NCI-H774 (cell line): ENCODE results near the gene CCDC171.

Experiments
- DNase-seq: peaks from one replicate; lab custom pipeline; 2025; lab: John Stamatoyannopoulos, UW

CCDC171 gene

DNA sequence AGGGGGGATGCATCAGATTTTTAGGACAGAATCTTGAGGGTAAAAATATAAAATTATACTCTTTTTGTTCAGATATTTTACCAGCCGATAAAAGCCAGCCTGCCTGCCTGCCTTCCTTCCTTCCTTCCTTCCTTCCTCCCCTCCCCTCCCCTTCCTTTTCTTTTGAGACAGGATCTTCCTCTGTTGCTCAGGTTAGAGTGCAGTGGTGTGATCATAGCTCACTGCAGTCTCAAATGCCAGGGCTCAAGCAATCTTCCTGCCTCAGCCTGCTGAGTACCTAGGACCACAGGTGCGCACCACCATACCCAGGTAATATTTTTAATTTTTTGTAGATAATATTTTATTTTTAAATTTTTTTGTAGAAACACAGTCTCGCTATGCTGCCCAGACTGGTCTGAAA lies 330.0 kb downstream of the CCDC171 start:
- DNase-seq = no peak

DNA sequence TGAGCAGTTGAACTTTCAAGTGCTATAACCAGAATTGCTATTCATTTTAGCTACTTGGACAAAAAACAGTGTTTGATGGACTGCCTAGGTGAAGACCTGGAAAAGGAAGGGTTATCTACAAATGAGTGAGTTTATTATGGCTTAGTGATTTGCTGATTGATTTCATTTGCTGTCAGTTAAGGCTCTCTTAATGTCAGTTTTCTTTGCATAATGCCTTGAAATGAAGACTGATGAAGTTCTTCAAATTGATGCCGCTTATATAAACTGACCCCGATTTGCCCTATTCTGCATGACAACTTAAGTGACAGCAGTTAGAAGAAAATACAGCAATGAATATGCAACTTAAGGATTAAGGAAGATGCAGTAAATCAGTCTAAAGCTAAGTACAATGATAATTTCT lies 332.6 kb downstream of the CCDC171 start:
- DNase-seq = no peak

DNA sequence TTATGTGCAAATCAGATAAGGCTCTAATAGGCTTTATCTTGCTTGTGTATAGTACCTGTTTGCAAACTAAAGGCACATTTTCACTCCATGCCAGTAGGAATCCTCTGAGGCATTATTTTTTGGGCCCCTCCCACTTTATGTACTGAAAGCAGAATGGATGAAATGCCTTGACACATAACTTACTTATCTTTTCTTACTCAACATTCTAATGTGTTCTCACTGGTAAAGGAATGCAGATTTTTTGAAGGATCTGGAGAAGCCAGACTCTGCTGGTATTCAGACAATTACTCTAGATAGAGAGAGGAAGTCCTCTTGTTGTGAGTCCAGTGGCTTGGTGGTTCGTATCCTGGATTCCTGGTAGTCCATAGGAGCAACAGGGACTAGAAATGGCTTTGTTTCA lies 336.7 kb downstream of the CCDC171 start:
- no peak for DNase-seq

DNA sequence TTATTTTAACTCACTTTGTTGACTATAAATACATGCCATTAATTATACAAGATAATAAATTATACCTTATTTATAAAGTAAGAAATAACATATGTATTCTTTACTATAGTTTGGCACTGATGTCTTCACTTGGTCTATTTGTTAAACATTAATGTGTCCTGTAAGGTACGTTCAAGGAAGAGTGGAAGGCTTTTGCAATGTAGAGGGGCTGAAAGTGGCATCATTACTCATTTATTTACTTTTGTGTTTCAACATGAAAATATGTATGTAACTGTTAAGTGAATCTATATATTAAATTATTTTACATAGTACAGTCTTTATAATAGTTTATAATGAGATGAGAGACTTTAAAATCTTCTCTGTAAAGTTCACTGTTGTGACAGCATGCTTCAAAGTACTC lies 348.7 kb downstream of the CCDC171 start:
- DNase-seq = no peak

DNA sequence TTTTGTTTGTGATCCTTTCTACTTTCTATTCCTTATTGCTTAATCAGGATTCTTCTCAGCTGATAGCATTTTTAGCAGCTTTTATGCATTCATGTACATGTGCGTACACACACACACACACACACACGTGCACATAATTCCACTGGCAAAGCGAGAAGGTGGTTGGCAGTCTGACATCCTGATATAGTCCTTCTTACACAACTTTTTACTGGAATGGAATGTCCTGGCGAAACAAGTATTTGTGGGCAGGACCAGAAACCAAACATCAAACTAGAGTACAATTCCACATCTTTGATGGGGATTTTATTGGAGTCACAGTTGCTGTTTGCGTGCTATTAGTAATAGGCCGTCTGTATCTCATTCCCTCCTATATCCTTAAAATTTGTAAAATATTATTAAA lies 356.5 kb downstream of the CCDC171 start:
- no peak for DNase-seq

DNA sequence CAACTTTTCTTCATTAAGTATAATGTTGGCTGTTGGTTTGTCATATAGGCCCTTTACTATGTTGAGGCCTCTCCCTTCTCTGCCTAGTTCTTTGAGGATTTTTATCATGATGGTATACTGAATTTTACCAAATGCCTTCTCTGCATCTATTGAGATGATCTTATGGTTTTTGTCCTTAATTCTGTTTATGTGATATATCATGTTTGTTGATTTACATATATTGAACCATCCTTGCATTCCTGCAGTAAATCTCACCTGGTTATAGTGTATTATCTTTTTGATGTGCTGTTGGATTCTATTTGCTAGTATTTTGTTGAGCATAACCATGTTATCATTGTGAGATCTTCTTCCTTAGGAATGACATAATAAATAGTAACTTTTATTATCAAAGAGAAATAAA lies 362.9 kb downstream of the CCDC171 start:
- DNase-seq = no peak

DNA sequence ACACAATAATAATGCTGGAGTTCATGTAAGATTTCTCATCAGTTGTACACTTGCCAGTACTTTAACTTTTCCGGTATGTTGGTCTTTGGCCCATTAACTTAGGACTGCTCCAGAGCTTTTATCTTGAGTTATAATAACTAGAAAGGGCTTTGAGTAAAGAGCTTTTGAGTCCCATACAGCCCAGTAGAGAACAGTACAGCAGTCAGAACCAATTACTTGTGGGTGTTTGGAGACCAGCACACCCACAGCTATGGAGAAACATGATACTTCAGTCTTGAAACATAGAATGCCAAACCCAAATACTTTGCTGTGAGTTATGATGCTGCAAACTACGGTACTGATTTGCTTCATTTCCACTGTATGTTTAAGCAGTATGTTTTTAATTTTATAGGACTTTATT lies 374.3 kb downstream of the CCDC171 start:
- DNase-seq = no peak

DNA sequence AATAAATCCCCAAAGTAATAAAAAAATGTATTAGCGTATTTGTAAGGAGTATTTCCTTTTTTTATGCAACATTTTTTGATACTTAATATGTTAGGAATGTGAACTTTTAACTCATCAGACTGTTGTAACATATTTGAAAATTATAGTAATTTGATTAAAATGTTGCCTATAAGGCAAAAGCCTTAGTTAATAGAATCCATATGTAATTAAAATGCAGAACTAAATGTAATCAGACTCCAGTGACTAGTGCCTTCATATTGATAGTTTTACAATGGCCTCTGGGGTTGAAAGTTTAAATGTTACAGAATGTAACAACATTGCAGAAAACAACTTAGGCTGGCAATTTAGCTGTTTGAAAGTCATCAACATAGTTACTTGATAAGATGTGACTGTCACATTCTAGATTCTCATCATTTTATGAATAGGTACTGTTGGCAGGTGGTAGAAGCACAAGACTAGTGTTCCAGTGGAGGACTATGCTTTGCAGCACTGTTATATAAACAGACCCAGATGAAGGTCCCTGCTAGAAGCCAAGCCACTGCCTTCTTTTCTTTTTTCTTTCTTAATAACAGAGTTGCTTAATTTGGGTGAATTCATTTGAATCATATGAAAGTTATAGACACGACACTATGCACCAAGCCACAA lies 382.9 kb downstream of the CCDC171 start:
- DNase-seq = no peak

DNA sequence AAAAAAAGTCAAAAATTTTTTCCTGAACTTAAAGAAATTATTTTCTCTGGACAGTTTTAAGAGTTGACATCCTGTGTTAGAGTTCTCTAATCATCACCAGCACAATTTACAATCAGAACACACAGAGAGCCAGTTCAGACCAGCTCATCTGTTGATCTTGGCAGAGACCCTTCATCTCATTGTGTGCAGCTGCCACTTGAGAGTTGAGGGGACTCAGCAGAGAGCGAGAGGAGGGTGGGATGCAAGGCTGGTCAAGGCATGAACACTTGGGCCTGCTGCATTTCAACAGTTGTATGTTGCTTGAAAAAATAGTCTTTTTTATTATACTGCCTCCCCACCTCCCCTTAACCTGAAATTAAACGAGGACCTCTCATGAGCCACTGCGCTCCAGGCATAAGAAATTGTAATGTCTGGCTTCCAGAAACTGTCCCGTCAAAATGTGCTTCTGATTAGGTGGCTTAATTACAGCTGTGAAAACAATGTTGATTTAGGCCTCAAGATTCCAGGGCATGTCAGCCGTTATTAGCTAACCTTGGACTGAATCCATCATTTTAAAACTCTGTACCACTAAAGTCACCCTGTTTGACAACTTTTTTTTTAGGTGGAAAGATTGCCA lies 383.6 kb downstream of the CCDC171 start:
- DNase-seq = peak; percentile 68

DNA sequence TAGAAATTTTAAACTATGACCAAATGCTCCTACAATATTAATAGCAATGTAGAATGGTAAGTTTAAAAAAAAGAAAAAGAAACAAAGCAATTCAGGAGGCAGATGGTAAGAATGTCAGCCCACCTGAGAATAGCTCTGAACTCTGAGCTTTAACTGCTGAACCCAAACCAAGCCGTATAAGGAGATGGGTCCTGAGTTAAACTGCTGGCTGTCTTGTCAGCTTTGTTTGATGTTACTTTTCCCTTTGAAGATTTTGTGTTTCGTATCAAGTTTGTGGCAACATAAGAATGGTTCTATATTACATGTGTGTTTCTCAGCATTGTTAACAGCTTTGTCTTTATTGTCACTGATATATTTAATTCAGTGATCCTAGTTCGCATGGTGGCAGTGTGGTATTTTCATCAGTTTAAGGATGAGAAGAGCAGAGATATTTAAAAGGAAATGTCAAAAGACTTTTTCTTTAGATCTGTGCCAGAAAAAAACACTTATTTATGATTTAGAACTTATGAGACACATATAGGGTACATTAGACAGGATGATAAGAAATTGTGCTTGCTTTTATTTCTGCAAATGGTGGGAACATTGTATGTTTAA lies 390.1 kb downstream of the CCDC171 start:
- no peak for DNase-seq

DNA sequence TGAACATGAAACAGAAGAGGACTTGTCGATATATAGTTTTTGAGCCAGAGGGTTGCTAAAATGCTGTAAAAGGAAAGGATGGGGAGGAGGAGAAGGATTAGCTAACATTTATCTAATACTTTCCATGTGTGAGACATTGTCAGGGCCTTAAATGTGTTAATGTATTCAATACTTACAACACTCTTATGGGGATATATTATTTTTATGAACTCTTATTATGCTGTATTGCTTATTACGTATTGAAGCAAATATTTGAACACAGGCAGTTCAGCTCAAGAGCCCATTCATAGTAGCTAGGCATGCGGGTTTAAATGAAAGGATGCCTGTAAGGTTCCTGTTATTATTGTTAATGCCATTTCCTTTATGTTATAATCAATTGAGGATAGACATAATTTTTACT lies 391.5 kb downstream of the CCDC171 start:
- no peak for DNase-seq

DNA sequence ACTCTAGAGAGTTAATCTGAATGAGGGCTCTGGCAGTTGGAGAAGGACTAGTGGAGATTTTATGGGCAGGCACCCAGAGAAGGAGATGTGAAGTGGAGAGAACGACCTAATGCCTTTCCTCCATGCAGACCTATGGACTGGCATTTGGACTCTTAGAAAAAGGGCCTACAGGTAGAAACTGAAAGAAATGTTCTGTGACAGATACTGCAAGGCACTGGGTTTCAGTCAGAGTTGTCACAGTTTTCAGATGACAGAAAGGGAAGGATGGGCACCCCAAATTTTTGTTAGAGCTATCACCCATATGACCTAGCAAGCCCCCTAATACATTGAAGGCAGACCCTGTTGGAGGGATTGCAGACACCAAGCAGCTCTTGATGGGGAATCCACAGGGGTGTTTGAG lies 406.8 kb downstream of the CCDC171 start:
- no peak for DNase-seq

DNA sequence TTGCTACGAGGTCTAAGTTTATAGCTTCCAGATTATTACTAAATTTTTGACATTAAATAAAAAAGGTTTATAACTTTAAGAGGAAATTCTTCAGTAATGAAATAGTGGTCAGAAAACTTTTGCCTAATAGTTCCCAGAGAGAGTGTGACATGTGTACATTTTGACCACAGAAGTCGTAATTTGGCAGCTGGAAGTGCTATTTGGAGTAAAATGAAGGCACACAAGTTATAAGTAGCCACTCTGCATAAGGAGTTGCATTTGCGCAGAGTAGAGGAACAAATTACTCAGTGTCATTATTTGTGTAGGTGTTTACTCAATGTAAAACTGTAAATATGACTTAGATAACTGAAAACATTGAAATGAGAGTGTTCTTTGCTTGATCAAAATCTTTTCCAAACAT lies 408.4 kb downstream of the CCDC171 start:
- DNase-seq = no peak

DNA sequence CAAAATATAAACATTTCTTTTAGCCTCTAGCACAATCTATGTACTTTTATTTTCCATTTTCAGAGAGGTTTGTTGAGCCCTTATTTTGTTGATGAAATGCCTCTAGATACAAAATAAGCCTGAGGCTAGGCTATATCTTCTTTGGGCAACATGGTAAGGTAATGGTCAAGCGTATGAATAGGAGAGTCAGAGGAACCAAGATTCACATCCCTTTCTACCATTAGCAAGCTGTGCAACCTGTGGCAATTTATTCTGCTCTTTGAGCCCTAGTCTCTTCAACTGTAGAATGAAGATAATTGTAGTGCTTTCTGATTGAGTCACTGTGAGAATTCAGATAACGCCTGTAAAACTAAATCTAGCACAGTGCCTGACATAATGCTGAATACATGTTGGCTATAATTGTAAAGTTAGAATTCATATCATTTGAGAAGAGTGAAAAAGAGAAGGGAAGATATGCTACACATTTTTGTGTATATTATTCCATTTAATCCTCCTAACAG lies 412.5 kb downstream of the CCDC171 start:
- no peak for DNase-seq

DNA sequence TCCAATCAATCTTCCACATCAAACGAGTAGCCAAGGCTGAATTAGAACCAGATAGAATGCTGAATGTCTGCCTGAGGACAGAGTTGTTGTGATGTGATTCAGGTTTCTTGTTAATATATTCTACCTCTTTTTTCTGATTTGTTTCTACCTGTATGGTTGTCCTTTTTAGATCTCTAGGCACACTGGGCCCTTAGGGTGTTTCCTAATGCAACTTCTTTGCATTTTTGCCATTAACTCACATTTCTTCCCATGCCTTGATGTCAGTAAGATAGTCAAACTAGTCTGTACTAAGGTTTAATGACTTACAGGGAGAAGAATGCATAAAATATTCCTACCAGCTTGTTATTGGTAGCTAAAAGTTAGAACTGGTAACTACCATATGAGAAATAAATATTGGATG lies 413.6 kb downstream of the CCDC171 start:
- no peak for DNase-seq

DNA sequence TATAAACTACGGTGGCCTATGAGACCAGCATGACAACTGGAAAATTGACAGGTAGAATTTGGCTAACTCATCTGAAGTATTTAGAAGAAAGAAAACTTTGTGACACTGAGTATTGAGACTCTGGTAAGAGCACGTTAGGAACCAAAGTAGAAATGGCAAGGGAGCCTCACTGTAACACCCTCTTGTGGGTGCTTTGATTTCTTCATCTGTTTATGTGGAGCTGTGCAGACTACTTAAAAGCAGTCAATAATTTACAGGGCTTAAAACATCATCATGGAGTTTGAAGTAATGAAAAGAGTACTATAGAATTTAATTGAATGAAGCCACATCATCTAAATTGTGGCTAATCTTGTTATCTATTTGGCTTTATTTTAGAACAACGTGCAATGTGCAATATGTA lies 414.2 kb downstream of the CCDC171 start:
- no peak for DNase-seq

DNA sequence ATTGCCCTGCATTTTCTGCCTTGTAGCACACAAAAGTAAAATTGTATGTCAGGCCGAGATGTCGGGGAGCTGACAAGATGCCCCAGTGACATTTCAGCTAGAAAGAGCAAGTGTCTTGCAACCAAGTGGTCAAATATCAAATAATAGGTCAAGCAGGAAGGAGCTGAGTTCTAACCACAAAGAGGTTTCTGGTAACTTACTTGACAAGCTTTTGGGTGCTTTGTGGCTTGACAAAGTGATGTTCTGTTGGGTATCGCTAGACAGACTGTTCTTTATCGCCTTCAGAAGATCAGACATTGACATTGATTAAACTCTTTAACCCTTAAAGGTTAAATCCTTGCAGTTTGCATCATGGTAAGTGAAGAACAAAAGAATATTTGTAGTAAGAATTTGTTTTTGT lies 419.9 kb downstream of the CCDC171 start:
- DNase-seq = no peak

DNA sequence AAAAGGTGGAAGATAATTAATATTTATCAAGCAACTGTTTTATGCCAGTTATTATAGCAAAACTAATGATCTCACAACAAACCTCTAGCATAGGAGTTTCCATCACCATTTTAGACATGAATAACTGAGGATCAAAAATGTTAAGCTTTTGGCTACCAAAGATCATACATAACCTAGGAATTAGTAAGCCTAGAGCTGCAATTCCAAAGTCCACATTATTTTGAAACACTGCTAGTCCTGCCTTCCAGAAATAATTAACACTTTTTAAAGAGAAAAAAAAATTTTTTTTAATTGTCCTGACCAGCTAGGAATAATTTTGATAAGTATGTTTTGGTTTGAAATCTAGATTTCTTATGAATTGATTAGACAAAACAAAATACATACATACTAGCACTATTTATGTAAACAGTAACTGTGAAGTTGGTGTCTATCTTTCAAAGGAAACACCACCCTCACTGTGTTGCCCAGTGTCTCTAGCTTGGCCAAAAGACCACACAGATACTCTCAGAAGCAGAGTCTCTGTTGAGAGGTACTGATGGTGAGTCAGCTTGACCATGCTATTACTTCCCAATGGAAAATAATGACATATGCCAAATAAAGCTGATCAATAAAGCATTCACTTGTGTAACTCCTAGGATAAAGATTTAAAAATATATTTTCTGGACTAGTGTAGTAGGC lies 422.4 kb downstream of the CCDC171 start:
- DNase-seq = no peak

DNA sequence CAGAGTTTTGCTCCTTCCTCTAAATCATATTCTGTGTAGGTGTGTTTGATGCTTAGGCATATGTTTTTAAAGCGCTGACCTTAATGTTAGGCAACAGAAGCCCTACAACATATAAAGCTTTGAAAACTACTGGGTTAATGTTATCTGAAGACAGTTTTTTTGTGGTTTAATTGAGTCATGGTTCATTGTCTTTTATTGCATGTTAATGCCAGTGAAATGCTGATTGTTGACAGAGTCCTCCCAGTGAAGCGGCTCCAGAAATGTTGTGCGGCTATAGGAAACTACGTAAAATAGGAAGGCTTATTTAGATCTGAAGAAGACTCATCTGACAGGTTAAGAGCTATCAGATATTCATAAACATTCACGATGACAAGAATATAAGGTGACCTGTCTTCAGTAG lies 424.6 kb downstream of the CCDC171 start:
- DNase-seq = no peak

DNA sequence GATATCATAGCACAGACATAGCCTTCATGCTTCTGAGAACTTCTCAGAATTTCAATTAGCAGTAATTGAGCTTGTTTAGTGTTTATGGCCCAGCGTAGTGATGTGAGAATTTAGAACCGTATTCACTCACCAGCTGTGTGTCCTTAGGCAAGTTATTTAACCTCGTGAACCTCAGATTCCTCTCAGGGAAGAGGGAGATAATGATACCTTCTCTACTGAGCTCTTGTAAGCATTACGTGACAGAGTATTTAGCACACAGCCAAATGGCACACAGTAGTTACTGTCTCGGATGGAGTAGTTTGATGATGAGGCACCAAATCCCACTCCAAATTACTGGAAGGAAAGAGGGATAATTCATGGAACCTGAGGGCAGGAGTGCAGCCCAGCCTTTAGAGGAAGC lies 429.3 kb downstream of the CCDC171 start:
- DNase-seq = no peak

DNA sequence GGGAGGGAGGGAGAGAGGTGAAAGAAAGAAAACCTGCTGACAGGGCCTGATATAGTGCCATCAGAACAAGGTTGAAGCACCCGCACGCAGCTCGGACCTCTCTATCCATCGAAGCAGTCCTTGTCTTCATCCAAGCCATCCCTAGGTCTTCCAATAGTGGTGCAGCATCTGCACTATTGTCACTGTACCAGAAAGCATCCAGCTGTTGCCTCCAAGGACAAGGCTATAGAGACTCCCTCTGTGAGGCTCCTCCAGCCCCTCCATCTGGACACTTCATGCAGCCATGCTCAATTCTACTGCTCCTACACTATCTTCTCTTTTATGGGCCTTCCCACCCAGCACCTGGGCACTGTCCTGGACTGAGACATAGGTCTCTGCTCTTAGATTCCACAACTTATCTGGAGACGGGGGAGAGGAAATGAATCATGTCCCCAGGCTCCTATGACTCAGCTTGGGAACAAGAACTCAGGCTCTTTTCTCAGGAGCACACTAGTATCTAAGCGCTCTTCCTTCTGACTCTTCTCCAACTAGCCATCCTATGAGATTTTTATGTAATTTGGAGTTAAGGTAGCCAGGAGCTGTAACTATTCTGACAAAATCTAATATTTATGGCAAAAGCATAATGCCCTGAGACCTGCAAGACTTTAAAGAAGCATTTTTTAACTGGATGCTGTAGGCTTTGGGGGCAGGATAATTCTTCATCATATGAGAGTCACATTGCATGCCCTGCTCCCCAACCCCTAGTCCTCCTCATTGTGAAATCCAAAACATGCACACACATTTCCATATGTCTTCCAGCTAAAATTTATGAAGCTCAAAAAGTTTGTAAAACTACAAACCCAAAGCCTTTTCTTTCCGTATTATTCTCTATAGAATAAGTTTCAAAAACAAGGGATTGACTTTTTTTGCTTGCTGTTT lies 446.8 kb downstream of the CCDC171 start:
- DNase-seq = no peak

DNA sequence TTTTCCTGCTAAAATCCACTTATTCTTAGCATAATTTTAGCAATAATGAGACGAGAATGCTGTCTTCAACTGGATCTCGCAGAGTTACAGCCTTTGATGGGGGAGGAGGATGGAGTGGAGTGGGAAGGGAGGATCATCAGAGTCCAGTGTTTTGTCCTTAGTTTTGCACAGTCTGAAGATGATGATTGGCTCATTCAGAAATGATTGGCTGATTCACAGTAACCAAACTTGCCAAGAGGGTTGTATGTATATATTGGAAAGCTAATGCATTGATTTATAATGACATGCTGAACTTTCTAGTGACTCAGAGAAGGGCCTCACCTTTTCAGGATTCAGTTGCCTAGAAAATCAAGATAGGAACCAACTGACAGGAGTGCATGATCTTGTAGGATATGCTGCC lies 448.0 kb downstream of the CCDC171 start:
- DNase-seq = no peak
